Sigmoid colon (tissue), 7 donors: Measurements from ENCODE around the gene GLIS1. TPM values are rescaled to one million over a fixed set of nuclear protein-coding genes. Genes with fewer than 3 reads are reported as not detected.
A peak's percentile ranks its signal among the peaks of the same experiment; 100 is the strongest.

ENCODE experiments used
- DNase-seq: peaks from one replicate; pipeline ENCODE4 v3.0.0-alpha.2; 2019
- H3K27ac ChIP-seq, 4 donors: fragments of 200-600 bp; sonication (generic); one replicate each; pipeline ENCODE4 v1.5.1; 2016 to 2019; ENCODE audit warnings: mild to moderate bottlenecking in 1 of 4
- H3K27me3 ChIP-seq, 3 donors: fragments of 200-600 bp; sonication (generic); one replicate each; pipeline ENCODE4 v1.5.1; 2019; ENCODE audit warnings: mild to moderate bottlenecking in 1 of 3
- H3K36me3 ChIP-seq, 4 donors: fragments of 200-600 bp; sonication (generic); one replicate each; pipeline ENCODE4 v1.5.1; 2016 to 2019
- H3K4me1 ChIP-seq, 4 donors: fragments of 200-600 bp; sonication (generic); one replicate each; pipeline ENCODE4 v1.5.1; 2017 to 2019
- H3K4me3 ChIP-seq, 4 donors: fragments of 200-600 bp; sonication (generic); one replicate each; pipeline ENCODE4 v1.5.1; 2017 to 2019; ENCODE audit warnings: mild to moderate bottlenecking in 2 of 4, moderate library complexity in 1 of 4
- H3K9me3 ChIP-seq, 4 donors: fragments of 200-600 bp in 3 of 4; sonication (generic) in 3 of 4; one replicate each; pipeline versions ENCODE4 v1.5.1 to v1.6.1; 2013 to 2019
- EP300 ChIP-seq, 4 donors: sonication (generic); formaldehyde crosslinking; IDR thresholded peaks; one replicate each; pipeline ENCODE4 v1.6.1; 2017; ENCODE audit warnings: antibody characterized with exemption in 4 of 4
- POLR2A ChIP-seq, 2 donors: fragments of 450-650 bp; IDR thresholded peaks; one replicate each; pipeline ENCODE4 v1.6.1; 2016; ENCODE audit warnings: antibody characterized with exemption in 2 of 2, mild to moderate bottlenecking in 2 of 2, moderate library complexity in 2 of 2
- POLR2AphosphoS5 ChIP-seq, 4 donors: sonication (generic); formaldehyde crosslinking; IDR thresholded peaks; one replicate each; pipeline ENCODE4 v1.6.1; 2017; ENCODE audit warnings: antibody characterized with exemption in 4 of 4
- WGBS, 2 donors: extraction: QIAGEN DNeasy Blood & Tissue Kit; methylation state at CpG; one replicate each; pipeline ENCODE4 v1.1.7; 2013; 5-methylcytosine and 5-hydroxymethylcytosine counted together
- intact Hi-C: fragments of 100-400 bp; cut with DNase I; formaldehyde crosslinking; loops from one replicate; pipeline ENCODE4 v1.15.1; 2023
- polyA plus RNA-seq, 3 donors: library from polyadenylated mRNA; stranded (reverse); fragments of 200-250 nt; gene quantifications; one replicate each; pipeline ENCODE4 v1.2.3, GENCODE V29; 2013
- total RNA-seq, 4 donors: library from RNA; depleted of rRNA; stranded (reverse); fragments of >200 nt; gene quantifications; one replicate each; pipeline ENCODE4 v1.1.0, GENCODE V29; 2016
- TF ChIP-seq, protein P1 (sequence below), 4 experiments: fragments of 450-650 bp in 3 of 4; fragments of 200-600 bp in 1 of 4; IDR thresholded peaks; one replicate each; pipeline ENCODE4 v1.5.1; 2016 to 2019; ENCODE audit warnings: antibody characterized with exemption in 4 of 4, mild to moderate bottlenecking in 3 of 4, moderate library complexity in 2 of 4
- donor health status: healthy with polysubstance abuse.
- donor health status: Bipolar disorder and iron deficiency.
- donor health status: healthy.

The GLIS1 gene
- total and polyA plus RNA-seq, 7 donors: 0.16 to 0.83 (median 0.32) TPM; not detected in 4

DNA sequence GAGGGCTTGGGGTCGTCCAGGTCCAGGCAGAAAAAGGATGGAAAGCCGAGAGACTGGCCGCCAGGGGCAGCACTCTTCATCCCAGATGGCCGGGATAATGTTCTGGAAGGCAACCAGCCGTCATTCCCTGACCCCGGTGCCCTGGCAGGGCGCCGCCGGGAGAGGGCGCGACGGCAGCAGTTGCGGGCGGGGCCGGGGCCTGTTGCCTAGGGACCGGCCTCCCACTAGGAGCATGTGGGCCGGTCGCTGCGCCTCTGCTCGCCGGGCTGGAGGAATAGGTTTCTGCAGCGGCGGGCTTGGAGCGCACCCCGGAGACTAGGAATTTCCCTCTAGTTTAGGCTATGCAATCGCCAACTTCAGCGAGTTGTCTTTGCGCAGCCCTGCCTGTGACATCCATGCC is 268.8 kb downstream of the GLIS1 start:
- intact Hi-C loops: no loop called here
- 17 to 39% methylated on average over 28 of the region's 28 CpGs for WGBS, 2 donors
- H3K27me3 ChIP-seq: no peaks in the 10 kb centered on the region
- H3K36me3 ChIP-seq: no peaks in the 10 kb centered on the region
- no peak overlapping the region for H3K27ac ChIP-seq
- H3K4me1 ChIP-seq: peaks cover 0 to 8% (median 2%) of the 10 kb centered on the region in 4 donors
- H3K4me3 ChIP-seq: no peak overlapping the region
- H3K9me3 ChIP-seq: no peaks in the 10 kb centered on the region
- TF ChIP-seq EP300 (IDR thresholded peaks at IDR 0.05): no peak
- TF ChIP-seq, protein P1, sequence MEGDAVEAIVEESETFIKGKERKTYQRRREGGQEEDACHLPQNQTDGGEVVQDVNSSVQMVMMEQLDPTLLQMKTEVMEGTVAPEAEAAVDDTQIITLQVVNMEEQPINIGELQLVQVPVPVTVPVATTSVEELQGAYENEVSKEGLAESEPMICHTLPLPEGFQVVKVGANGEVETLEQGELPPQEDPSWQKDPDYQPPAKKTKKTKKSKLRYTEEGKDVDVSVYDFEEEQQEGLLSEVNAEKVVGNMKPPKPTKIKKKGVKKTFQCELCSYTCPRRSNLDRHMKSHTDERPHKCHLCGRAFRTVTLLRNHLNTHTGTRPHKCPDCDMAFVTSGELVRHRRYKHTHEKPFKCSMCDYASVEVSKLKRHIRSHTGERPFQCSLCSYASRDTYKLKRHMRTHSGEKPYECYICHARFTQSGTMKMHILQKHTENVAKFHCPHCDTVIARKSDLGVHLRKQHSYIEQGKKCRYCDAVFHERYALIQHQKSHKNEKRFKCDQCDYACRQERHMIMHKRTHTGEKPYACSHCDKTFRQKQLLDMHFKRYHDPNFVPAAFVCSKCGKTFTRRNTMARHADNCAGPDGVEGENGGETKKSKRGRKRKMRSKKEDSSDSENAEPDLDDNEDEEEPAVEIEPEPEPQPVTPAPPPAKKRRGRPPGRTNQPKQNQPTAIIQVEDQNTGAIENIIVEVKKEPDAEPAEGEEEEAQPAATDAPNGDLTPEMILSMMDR (IDR thresholded peaks at IDR 0.05): peak in 3 of 4 experiments; percentile 14 to 27 (median 17)
- DNase-seq: no peak

DNA sequence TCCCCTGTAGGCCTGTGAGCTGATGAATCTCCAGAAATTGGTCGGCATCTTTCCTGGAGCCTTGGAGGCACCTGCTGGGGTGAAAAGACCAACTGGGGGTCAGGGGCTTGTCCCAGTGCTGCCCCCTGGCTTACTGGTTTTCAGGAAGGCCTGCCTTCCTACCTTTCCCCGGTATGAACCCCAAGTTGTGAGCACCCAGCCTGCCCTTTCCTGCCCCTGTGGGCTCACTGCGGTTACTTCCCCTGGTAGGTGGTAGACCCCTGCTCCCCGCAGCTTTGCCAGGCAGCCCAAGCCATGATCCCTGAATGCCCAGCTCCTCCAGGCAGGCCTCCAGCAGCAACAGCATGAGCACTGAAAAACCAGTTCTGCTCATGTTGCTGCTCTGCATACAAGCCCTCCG is 269.6 kb downstream of the GLIS1 start:
- TF ChIP-seq EP300 (IDR thresholded peaks at IDR 0.05): no peak
- no peak overlapping the region for H3K27ac ChIP-seq
- DNase-seq: no peak
- H3K4me3 ChIP-seq: no peak overlapping the region
- no peaks in the 10 kb centered on the region for H3K27me3 ChIP-seq
- no peaks in the 10 kb centered on the region for H3K9me3 ChIP-seq
- intact Hi-C loops: no loop called here
- peaks cover 0 to 8% (median under 1%) of the 10 kb centered on the region in 4 donors for H3K4me1 ChIP-seq
- H3K36me3 ChIP-seq: no peaks in the 10 kb centered on the region
- 87 to 91% methylated on average over 5 of the region's 5 CpGs for WGBS, 2 donors

DNA sequence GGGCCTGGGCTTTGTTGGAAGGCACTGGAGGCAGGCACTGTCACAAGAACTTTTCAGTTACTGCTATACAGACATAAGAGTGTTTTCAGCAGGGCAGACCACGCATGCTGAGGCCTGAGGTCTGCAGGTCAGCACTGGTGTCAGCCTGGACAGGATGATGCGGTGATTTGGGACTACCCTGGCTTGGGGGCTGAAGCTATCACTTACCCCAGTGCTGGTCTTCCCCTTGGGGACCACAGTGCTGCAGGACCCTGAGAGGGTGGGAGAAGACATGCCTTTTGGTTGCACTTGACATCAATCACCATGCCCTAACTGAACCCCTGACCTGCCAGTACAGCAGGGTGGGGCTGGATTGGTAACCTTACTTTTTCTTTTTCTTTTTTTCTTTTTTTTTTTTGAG is 270.6 kb downstream of the GLIS1 start:
- 94 to 95% methylated on average over 2 of the region's 2 CpGs for WGBS, 2 donors
- H3K36me3 ChIP-seq: no peaks in the 10 kb centered on the region
- TF ChIP-seq EP300 (IDR thresholded peaks at IDR 0.05): no peak
- no peak for TF ChIP-seq POLR2AphosphoS5 (IDR thresholded peaks at IDR 0.05)
- TF ChIP-seq POLR2A (IDR thresholded peaks at IDR 0.05): no peak
- TF ChIP-seq, protein P1 (IDR thresholded peaks at IDR 0.05): no peak
- intact Hi-C loops: no loop called here
- peaks cover 0 to 8% (median 0%) of the 10 kb centered on the region in 4 donors for H3K4me1 ChIP-seq
- H3K27ac ChIP-seq: no peak overlapping the region
- no peaks in the 10 kb centered on the region for H3K9me3 ChIP-seq
- H3K4me3 ChIP-seq: no peak overlapping the region
- H3K27me3 ChIP-seq: no peaks in the 10 kb centered on the region
- DNase-seq: no peak

GRCh38 chr1:53467391-53467790 is 271.6 kb downstream of the GLIS1 start:
- Histone ChIP-seq H3K27me3 (no peaks in the 10 kb centered on the region), H3K27ac (no peak overlapping the region), H3K4me1 (peaks cover 0 to 8% (median 0%) of the 10 kb centered on the region in 4 donors), H3K9me3 (no peaks in the 10 kb centered on the region), H3K36me3 (no peaks in the 10 kb centered on the region), H3K4me3 (no peak overlapping the region)
- DNase-seq: no peak
- no peak for TF ChIP-seq POLR2A (IDR thresholded peaks at IDR 0.05)
- TF ChIP-seq, protein P1 (IDR thresholded peaks at IDR 0.05): no peak
- TF ChIP-seq EP300 (IDR thresholded peaks at IDR 0.05): no peak
- no peak for TF ChIP-seq POLR2AphosphoS5 (IDR thresholded peaks at IDR 0.05)
- intact Hi-C loops: no loop called here

GRCh38 chr1:53465023-53465957 is 273.7 kb downstream of the GLIS1 start:
- no peak for TF ChIP-seq EP300 (IDR thresholded peaks at IDR 0.05)
- no peak for DNase-seq
- H3K27me3 ChIP-seq: no peaks in the 10 kb centered on the region
- no peaks in the 10 kb centered on the region for H3K9me3 ChIP-seq
- no peak overlapping the region for H3K27ac ChIP-seq
- intact Hi-C loops: no loop called here
- H3K4me1 ChIP-seq: peaks cover 0 to 3% (median 0%) of the 10 kb centered on the region in 4 donors
- H3K4me3 ChIP-seq: no peak overlapping the region
- H3K36me3 ChIP-seq: no peaks in the 10 kb centered on the region
- 57 to 59% methylated on average over 4 of the region's 4 CpGs for WGBS, 2 donors
